ENCODE measurements around the gene DLEC1. TPM values are rescaled to one million over a fixed set of nuclear protein-coding genes. Genes with fewer than 3 reads are reported as not detected.

Gene DLEC1
- total RNA-seq, 4 donors from 2014 or later: 1.5 to 2.8 (median 1.9) TPM; not detected in 1

DNA sequence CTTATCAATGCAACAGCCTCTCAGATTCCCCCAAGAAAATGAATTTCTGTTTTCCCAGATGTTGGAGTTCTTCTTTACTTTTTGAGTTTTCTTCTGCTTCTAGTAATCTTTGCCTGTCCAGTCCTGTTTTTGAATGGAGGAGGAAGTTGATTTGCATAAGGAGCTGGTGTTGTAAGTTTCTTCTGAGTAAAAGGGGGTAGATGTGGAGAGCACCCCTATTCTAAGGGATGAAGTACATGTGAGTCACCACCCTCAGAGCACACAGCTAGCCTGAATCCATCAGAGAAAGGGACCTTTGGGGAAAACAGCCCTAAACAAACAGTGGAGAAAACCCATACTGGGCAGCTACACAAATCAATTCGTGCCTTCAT is 63.4 kb downstream of the DLEC1 start:
- no peaks in the 10 kb centered on the region for H3K9me3 ChIP-seq
- DNase-seq: no peak

DNA sequence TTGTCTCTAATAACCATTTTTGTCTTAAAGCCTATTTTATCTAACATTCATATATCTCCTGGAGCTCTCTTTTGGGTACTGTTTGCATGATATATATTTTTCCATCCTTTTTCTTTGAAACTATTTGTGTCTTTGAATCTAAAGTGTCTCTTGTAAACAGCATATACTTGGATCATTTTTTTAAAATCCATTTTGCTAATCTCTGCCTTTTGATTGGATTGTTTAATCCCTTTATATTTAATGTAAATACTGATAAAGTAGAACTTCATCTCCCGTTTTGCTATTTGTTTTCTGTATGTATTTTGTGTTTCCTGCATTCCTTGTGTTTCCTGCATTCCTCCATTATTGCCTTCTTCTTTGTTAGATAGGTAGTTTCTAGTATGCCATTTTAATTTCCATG is 66.5 kb downstream of the DLEC1 start:
- H3K4me3 ChIP-seq: no peak overlapping the region

More for the DNA sequence above, 63.4 kb downstream of the DLEC1 start:
- Histone ChIP-seq H3K27me3 (no peaks in the 10 kb centered on the region), H3K4me3 (no peak overlapping the region), H3K27ac (no peak overlapping the region), H3K4me1 (no peaks in the 10 kb centered on the region), H3K36me3 (no peaks in the 10 kb centered on the region)
- intact Hi-C loops (cut with DNase I; ENCODE audit: low total_unique reads): no loop called here
- TF ChIP-seq CTCF (IDR thresholded peaks at IDR 0.05): no peak
- TF ChIP-seq POLR2A (IDR thresholded peaks at IDR 0.05): no peak

GRCh38 chr3:38107911-38108648 is 69.1 kb downstream of the DLEC1 start:
- no peaks in the 10 kb centered on the region for H3K4me1 ChIP-seq
- TF ChIP-seq POLR2A (IDR thresholded peaks at IDR 0.05) (no peak), CTCF (IDR thresholded peaks at IDR 0.05) (no peak)
- H3K36me3 ChIP-seq: no peaks in the 10 kb centered on the region
- intact Hi-C loops (cut with DNase I; ENCODE audit: low total_unique reads): no loop called here
- no peaks in the 10 kb centered on the region for H3K27me3 ChIP-seq
- H3K4me3 ChIP-seq: no peak overlapping the region
- no peaks in the 10 kb centered on the region for H3K9me3 ChIP-seq
- DNase-seq: no peak
- H3K27ac ChIP-seq: no peak overlapping the region

More for the DNA sequence above, 66.5 kb downstream of the DLEC1 start:
- Histone ChIP-seq H3K9me3 (no peaks in the 10 kb centered on the region), H3K4me1 (no peaks in the 10 kb centered on the region), H3K27ac (no peak overlapping the region), H3K27me3 (no peaks in the 10 kb centered on the region), H3K36me3 (no peaks in the 10 kb centered on the region)
- no peak for DNase-seq
- intact Hi-C loops (cut with DNase I; ENCODE audit: low total_unique reads): no loop called here
- TF ChIP-seq POLR2A (IDR thresholded peaks at IDR 0.05): no peak
- no peak for TF ChIP-seq CTCF (IDR thresholded peaks at IDR 0.05)

DNA sequence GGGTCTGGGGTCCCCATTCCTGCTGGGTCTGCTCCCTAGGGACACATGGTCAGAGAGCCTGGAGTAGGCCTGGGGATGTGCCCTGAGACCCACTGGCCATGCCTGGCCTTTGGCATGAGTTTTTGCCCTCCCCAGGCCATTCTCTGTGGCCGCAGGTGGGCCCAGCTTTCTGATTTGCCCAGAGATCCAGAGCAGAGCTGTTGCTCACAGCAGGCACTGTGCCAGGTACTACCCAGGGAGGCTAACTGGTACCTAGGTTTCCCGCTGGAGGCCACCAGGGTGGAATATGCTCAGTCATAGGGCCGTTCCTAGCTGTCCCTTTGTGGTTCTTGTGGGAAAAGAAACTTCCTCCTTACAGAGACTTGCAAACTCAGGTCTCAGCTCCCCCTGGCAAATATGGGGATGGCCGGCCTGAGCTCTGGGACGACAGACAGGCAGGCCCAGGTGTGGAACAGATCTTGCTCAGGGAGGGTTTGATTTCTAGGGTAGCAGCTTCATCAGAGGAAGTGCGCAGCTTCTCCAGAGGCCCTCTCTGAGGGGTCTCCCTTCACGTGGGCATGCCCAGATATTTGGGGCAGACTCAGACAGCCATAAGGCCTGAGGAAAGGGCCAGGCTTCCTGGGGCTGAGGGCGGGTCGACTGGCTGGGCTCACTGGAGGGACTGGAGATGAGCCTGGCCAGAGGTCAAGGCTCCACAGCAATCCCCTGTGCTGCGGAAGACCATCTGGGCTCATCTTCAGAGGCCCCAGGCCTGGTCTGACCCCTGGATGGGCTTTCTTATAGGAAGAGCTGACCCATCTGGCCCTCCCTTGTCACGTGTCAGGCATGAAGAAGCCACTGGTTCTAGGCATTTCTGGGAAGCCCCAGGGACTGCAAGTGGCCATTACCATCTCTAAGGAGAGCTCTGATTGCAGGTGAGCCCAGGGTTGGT is 69.9 kb downstream of the DLEC1 start:
- TF ChIP-seq POLR2A (IDR thresholded peaks at IDR 0.05): no peak
- TF ChIP-seq CTCF (IDR thresholded peaks at IDR 0.05): no peak
- Histone ChIP-seq H3K36me3 (no peaks in the 10 kb centered on the region), H3K4me3 (no peak overlapping the region), H3K27me3 (no peaks in the 10 kb centered on the region), H3K4me1 (no peaks in the 10 kb centered on the region), H3K9me3 (no peaks in the 10 kb centered on the region), H3K27ac (no peak overlapping the region)
- intact Hi-C loops (cut with DNase I; ENCODE audit: low total_unique reads): no loop called here
- DNase-seq: no peak
